ENCODE measurements around the gene SHTN1.
A peak's percentile ranks its signal among the peaks of the same experiment; 100 is the strongest.

The SHTN1 gene

GRCh38 chr10:116917481-116917880 lies 87.5 kb downstream of the SHTN1 start:
- no peak for DNase-seq (ENCODE audit: low spot score)

GRCh38 chr10:116915340-116915739 lies 89.6 kb downstream of the SHTN1 start:
- DNase-seq (ENCODE audit: low spot score) = no peak

GRCh38 chr10:116913695-116914094 lies 91.3 kb downstream of the SHTN1 start:
- no peak for DNase-seq (ENCODE audit: low spot score)

GRCh38 chr10:116912162-116912561 lies 92.8 kb downstream of the SHTN1 start:
- no peak for DNase-seq (ENCODE audit: low spot score)

GRCh38 chr10:116910910-116911309 lies 94.1 kb downstream of the SHTN1 start:
- DNase-seq (ENCODE audit: low spot score) = no peak

GRCh38 chr10:116909307-116909706 lies 95.7 kb downstream of the SHTN1 start:
- DNase-seq (ENCODE audit: low spot score) = no peak

- DNase-seq (ENCODE audit: low spot score) = no peak
Observed at GRCh38 chr10:116907245-116907987, 97.6 kb downstream of the SHTN1 start.

GRCh38 chr10:116905845-116906210 lies 99.2 kb downstream of the SHTN1 start:
- DNase-seq (ENCODE audit: low spot score) = no peak

GRCh38 chr10:116899626-116900025 lies 105.4 kb downstream of the SHTN1 start:
- DNase-seq (ENCODE audit: low spot score) = no peak

- no peak for DNase-seq (ENCODE audit: low spot score)
Observed at GRCh38 chr10:116893686-116894037, 111.3 kb downstream of the SHTN1 start.

GRCh38 chr10:116892907-116893685 lies 111.9 kb downstream of the SHTN1 start:
- no peak for DNase-seq (ENCODE audit: low spot score)

GRCh38 chr10:116891208-116891607 lies 113.8 kb downstream of the SHTN1 start:
- DNase-seq (ENCODE audit: low spot score) = peak; percentile 12

GRCh38 chr10:116889066-116889465 lies 115.9 kb downstream of the SHTN1 start:
- DNase-seq (ENCODE audit: low spot score) = no peak

- peak; percentile 72 for DNase-seq (ENCODE audit: low spot score)
Observed at GRCh38 chr10:116888380-116889055, 116.5 kb downstream of the SHTN1 start.

GRCh38 chr10:116886772-116887171 lies 118.2 kb downstream of the SHTN1 start:
- no peak for DNase-seq (ENCODE audit: low spot score)

GRCh38 chr10:116882639-116883038 lies 122.3 kb downstream of the SHTN1 start:
- DNase-seq (ENCODE audit: low spot score) = no peak

GRCh38 chr10:116880716-116881482 lies 124.1 kb downstream of the SHTN1 start:
- no peak for DNase-seq (ENCODE audit: low spot score)

- DNase-seq (ENCODE audit: low spot score) = no peak
Observed at GRCh38 chr10:116879817-116880216, 125.2 kb downstream of the SHTN1 start.

GRCh38 chr10:116878123-116878522 lies 126.9 kb downstream of the SHTN1 start:
- no peak for DNase-seq (ENCODE audit: low spot score)

GRCh38 chr10:116877391-116877790 lies 127.6 kb downstream of the SHTN1 start:
- DNase-seq (ENCODE audit: low spot score) = no peak

GRCh38 chr10:116875897-116876296 lies 129.1 kb downstream of the SHTN1 start:
- no peak for DNase-seq (ENCODE audit: low spot score)

GRCh38 chr10:116873134-116873533 lies 131.9 kb downstream of the SHTN1 start:
- DNase-seq (ENCODE audit: low spot score) = no peak

Measured in AG08396 (cell line).